ENCODE results near the gene CCDC54.

- no peak for TF ChIP-seq POLR2A (IDR thresholded peaks at IDR 0.05)
- TF ChIP-seq CTCF (IDR thresholded peaks at IDR 0.05) = no peak
These were observed 27.7 kb downstream of the CCDC54 start for GRCh38 chr3:107404727-107405469.
